HG02981 (cell line): Measurements from ENCODE around the gene PARP11.

ENCODE experiments used
- ATAC-seq: cut with Tn5 transposase; IDR thresholded peaks from one replicate; pipeline ENCODE4 v1.9.1; 2021; ENCODE audit warnings: mild to moderate bottlenecking, moderate library complexity; ENCODE audit not compliant: unreplicated experiment

The PARP11 gene

GRCh38 chr12:3872800-3873636 lies at the start of gene PARP11:
TSS of gene PARP11 (minus strand) at chr12:3873399. CDS start at chr12:3873229, 170 bp downstream.
- peak; percentile 95 for ATAC-seq

- ATAC-seq = no peak
Measured at GRCh38 chr12:3922033-3922432, 48.8 kb upstream of the PARP11 start.

- ATAC-seq = no peak
Measured at GRCh38 chr12:3921526-3921925, 48.3 kb upstream of the PARP11 start.

- no peak for ATAC-seq
Measured at GRCh38 chr12:3921151-3921471, 47.9 kb upstream of the PARP11 start.

GRCh38 chr12:3920351-3921150 lies 47.4 kb upstream of the PARP11 start:
- ATAC-seq = no peak

GRCh38 chr12:3913278-3913677 lies 40.1 kb upstream of the PARP11 start:
- ATAC-seq = no peak

GRCh38 chr12:3912863-3913262 lies 39.7 kb upstream of the PARP11 start:
- no peak for ATAC-seq

- ATAC-seq = no peak
Measured at GRCh38 chr12:3911409-3911808, 38.2 kb upstream of the PARP11 start.

GRCh38 chr12:3905664-3906063 lies 32.5 kb upstream of the PARP11 start:
- no peak for ATAC-seq

- no peak for ATAC-seq
Measured at GRCh38 chr12:3904999-3905398, 31.8 kb upstream of the PARP11 start.

- ATAC-seq = no peak
Measured at GRCh38 chr12:3902921-3903320, 29.7 kb upstream of the PARP11 start.

GRCh38 chr12:3901116-3901515 lies 27.9 kb upstream of the PARP11 start:
- no peak for ATAC-seq

- no peak for ATAC-seq
Measured at GRCh38 chr12:3898756-3899155, 25.6 kb upstream of the PARP11 start.

GRCh38 chr12:3897371-3897971 lies 24.3 kb upstream of the PARP11 start:
- no peak for ATAC-seq

GRCh38 chr12:3896801-3897351 lies 23.7 kb upstream of the PARP11 start:
- ATAC-seq = no peak

GRCh38 chr12:3896356-3896755 lies 23.2 kb upstream of the PARP11 start:
- no peak for ATAC-seq

- no peak for ATAC-seq
Measured at GRCh38 chr12:3892631-3893030, 19.4 kb upstream of the PARP11 start.

GRCh38 chr12:3891201-3891600 lies 18.0 kb upstream of the PARP11 start:
- no peak for ATAC-seq

- no peak for ATAC-seq
Measured at GRCh38 chr12:3888659-3889058, 15.5 kb upstream of the PARP11 start.

GRCh38 chr12:3885277-3886094 lies 12.3 kb upstream of the PARP11 start:
- ATAC-seq = no peak

- no peak for ATAC-seq
Measured at GRCh38 chr12:3884671-3885070, 11.5 kb upstream of the PARP11 start.
